K562 (cell line): ENCODE results near the gene TCFL5. TPM values are rescaled to one million over a fixed set of nuclear protein-coding genes. Genes with fewer than 3 reads are reported as not detected.

Source experiments
- ATAC-seq: fragments of 200-7000 bp; cut with Tn5 transposase; 3 replicates; pipeline ENCODE4 v1.9.1; 2020; ENCODE audit warnings: moderate library complexity
- BruUV-seq: library from RNA; stranded (reverse); fragments of 400-500 nt; replicated peaks from 2 replicates; lab custom pipeline; 2021; lab: Mats Ljungman, UMichigan
- CTCF ChIA-PET: fragments of 300-600 bp; formaldehyde crosslinking; extraction: SDS; loops from one replicate; lab custom pipeline; 2021; ENCODE audit warnings: low intra/inter-chr PET ratio; lab: Yijun Ruan, JAX
- POLR2A ChIA-PET: fragments of 300-600, 350-650 bp; sonication (Branson Sonifier 250); formaldehyde crosslinking; extraction: SDS; loops from one replicate; lab custom pipeline; 2021; ENCODE audit warnings: antibody characterized with exemption, inconsistent platforms; lab: Yijun Ruan, JAX
- DNase-seq, 4 experiments: peaks; one replicate each; pipeline versions ENCODE4 v3.0.0 to v3.0.0-alpha.2; 2011 to 2018; ENCODE audit warnings: low spot score in 3 of 4, mixed read lengths in 3 of 4; ENCODE audit errors: extremely low read depth in 1 of 4
- FAIRE-seq: peaks from 2 replicates; lab custom pipeline; 2011; peaks lifted over from hg19 to GRCh38; lab: Jason Lieb, UNC
- H2AFZ ChIP-seq: 2 replicates; pipeline ENCODE4 v1.6.0; 2011; ENCODE audit warnings: low read depth, low read length, control low read depth, inconsistent platforms
- H3K27ac ChIP-seq: fragments of 200-600 bp; 3 replicates; pipeline ENCODE4 v1.8.0; 2011; ENCODE audit warnings: low read depth, mild to moderate bottlenecking, control low read depth, inconsistent platforms, low read length, moderate library complexity, mixed read lengths; ENCODE audit errors: extremely low read depth
- H3K27me3 ChIP-seq, 2 experiments: fragments of 300-600 bp in 1 of 2; 2 replicates in 1 of 2; 3 replicates in 1 of 2; pipeline versions ENCODE4 v1.6.0 to v1.8.0; 2011; ENCODE audit warnings: inconsistent platforms in 2 of 2, low read length in 2 of 2, mild to moderate bottlenecking in 1 of 2, mixed read lengths in 1 of 2, moderate library complexity in 1 of 2; ENCODE audit not compliant: control insufficient read depth in 2 of 2, insufficient read depth in 2 of 2
- H3K36me3 ChIP-seq: fragments of 300-600 bp; 3 replicates; pipeline ENCODE4 v1.8.0; 2011; ENCODE audit warnings: mild to moderate bottlenecking, low read length, inconsistent platforms; ENCODE audit not compliant: control insufficient read depth, insufficient read depth
- H3K4me1 ChIP-seq, 2 experiments: fragments of 200-600 bp in 1 of 2; replicated peaks in 1 of 2; 2 replicates in 1 of 2; 3 replicates in 1 of 2; pipeline versions ENCODE4 v1.5.1 to v1.8.0; 2011; ENCODE audit warnings: inconsistent platforms in 2 of 2, low read length in 2 of 2, mild to moderate bottlenecking in 1 of 2, mixed read lengths in 1 of 2, moderate library complexity in 1 of 2; ENCODE audit not compliant: control insufficient read depth in 2 of 2, insufficient read depth in 2 of 2
- H3K4me2 ChIP-seq: 2 replicates; pipeline ENCODE4 v1.6.1; 2011; ENCODE audit warnings: low read length, control low read depth, inconsistent platforms, mixed read lengths; ENCODE audit not compliant: insufficient read depth
- H3K4me3 ChIP-seq: fragments of 200-600 bp; sonication (generic), shearing (Covaris generic); 2 replicates; pipeline ENCODE4 v1.5.1; 2016; ENCODE audit warnings: control low read depth, inconsistent platforms
- H3K79me2 ChIP-seq: fragments of 200-600 bp; 3 replicates; pipeline ENCODE4 v1.8.0; 2011; ENCODE audit warnings: low read length, inconsistent platforms; ENCODE audit not compliant: control insufficient read depth, insufficient read depth
- H3K9ac ChIP-seq, 2 experiments: 2 replicates each; pipeline versions ENCODE4 v1.6.0 to v1.6.1; 2011; ENCODE audit warnings: low read depth in 2 of 2, low read length in 2 of 2, control low read depth in 1 of 2, inconsistent platforms in 1 of 2, mild to moderate bottlenecking in 1 of 2, mixed read lengths in 1 of 2; ENCODE audit not compliant: insufficient read depth in 1 of 2
- H3K9me1 ChIP-seq: one replicate; pipeline ENCODE4 v1.6.0; 2011; ENCODE audit warnings: inconsistent platforms, mild to moderate bottlenecking, low read length, moderate library complexity; ENCODE audit not compliant: control insufficient read depth, insufficient read depth
- H3K9me3 ChIP-seq: replicated peaks from 2 replicates; pipeline ENCODE4 v1.5.1; 2011; ENCODE audit warnings: low read depth, low read length, inconsistent platforms; ENCODE audit not compliant: control insufficient read depth, insufficient read depth
- H4K20me1 ChIP-seq: replicated peaks from 2 replicates; pipeline ENCODE4 v1.6.1; 2011; ENCODE audit warnings: low read length, inconsistent platforms, mixed read lengths; ENCODE audit not compliant: control insufficient read depth, insufficient read depth
- CBX5 ChIP-seq: IDR thresholded peaks from 2 replicates; pipeline ENCODE4 v1.6.1; 2014; ENCODE audit warnings: low read depth, borderline replicate concordance
- FUS ChIP-seq: fragments of 200-400 bp; formaldehyde crosslinking; optimal IDR thresholded peaks from 2 replicates; pipeline ENCODE3; 2017; ENCODE audit warnings: low read depth, low read length
- GATA2 ChIP-seq: sonication (generic); formaldehyde crosslinking; IDR thresholded peaks from 2 replicates; pipeline ENCODE4 v1.4.0; 2020; ENCODE audit warnings: mild to moderate bottlenecking, missing genetic modification reagents
- HDAC2 ChIP-seq: fragments of 450-650 bp; IDR thresholded peaks from 2 replicates; pipeline ENCODE4 v1.6.1; 2016; ENCODE audit warnings: mild to moderate bottlenecking
- NELFE ChIP-seq: IDR thresholded peaks from 2 replicates; pipeline ENCODE4 v1.6.1; 2011; ENCODE audit warnings: mild to moderate bottlenecking; ENCODE audit not compliant: insufficient read depth, insufficient read length
- RFX5 ChIP-seq: IDR thresholded peaks from 2 replicates; pipeline ENCODE4 v1.6.1; 2011; ENCODE audit warnings: low read depth, mild to moderate bottlenecking, improper control_type of control experiment, low read length
- ZNF282 ChIP-seq: sonication (generic); formaldehyde crosslinking; IDR thresholded peaks from 2 replicates; pipeline ENCODE4 v1.8.1; 2023; ENCODE audit warnings: missing genetic modification reagents
- ZNF347 ChIP-seq: fragments of 450-650 bp; formaldehyde crosslinking; IDR thresholded peaks from 2 replicates; pipeline ENCODE4 v1.4.0; 2020; ENCODE audit warnings: low read depth, mild to moderate bottlenecking, moderate library complexity
- ZNF589 ChIP-seq: fragments of 200-800 bp; sonication (Bioruptor generic); IDR thresholded peaks from 2 replicates; pipeline ENCODE4 v1.6.1; 2016; ENCODE audit warnings: low read depth, missing genetic modification characterization, missing compliant biosample characterization
- WGBS: fragments of 100-300 bp; shearing (Covaris generic); methylation state at CpG from one replicate; pipeline ENCODE4 v1.1.6; 2016; ENCODE audit warnings: low coverage, mixed read lengths; ENCODE audit not compliant: insufficient coverage; ENCODE audit errors: missing lambda C conversion rate; 5-methylcytosine and 5-hydroxymethylcytosine counted together
- in situ Hi-C: fragments of 300-500 bp; cut with MboI; formaldehyde crosslinking; loops from 4 replicates; pipeline ENCODE4 v1.15.0; 2018; ENCODE audit warnings: inconsistent platforms, mixed read lengths
- intact Hi-C: fragments of 100-400 bp; cut with micrococcal nuclease; formaldehyde crosslinking; loops from 2 replicates; pipeline ENCODE4 v1.14.2; 2022
- polyA plus RNA-seq, 8 experiments: library from polyadenylated mRNA; depleted of rRNA in 4 of 8; stranded (reverse) in 5 of 8; unstranded in 3 of 8; fragments of >200 nt; fragmentation: Nextera tagmentation in 2 of 8; fragmentation: Illumina TruSeq in 1 of 8; extraction: Ambion mirVana in 2 of 8; extraction: Trizol in 1 of 8; gene quantifications; 2 replicates each; pipeline versions ENCODE4 v1.2.1 to v1.2.3, GENCODE V29; 2011 to 2014; ENCODE audit warnings: inconsistent platforms in 1 of 8, missing spikeins in 1 of 8
- total RNA-seq, 7 experiments: library from RNA; depleted of rRNA in 6 of 7; stranded (reverse); fragments of >200 nt in 6 of 7; fragmentation: Illumina TruSeq in 2 of 7; extraction: Trizol in 2 of 7; gene quantifications; 2 replicates each; pipeline versions ENCODE4 v1.2.1 to v1.2.3, GENCODE V29; 2011 to 2021; ENCODE audit warnings: low replicate concordance in 1 of 7
- TF ChIP-seq, protein P1 (sequence below): fragments of 250-450 bp; sonication (Bioruptor Pico); IDR thresholded peaks from 2 replicates; pipeline ENCODE4 v1.4.0; 2020; ENCODE audit warnings: borderline replicate concordance
- TF ChIP-seq, protein P2 (sequence below): sonication (generic); formaldehyde crosslinking; IDR thresholded peaks from 2 replicates; pipeline ENCODE4 v1.8.1; 2023; ENCODE audit warnings: mild to moderate bottlenecking, missing genetic modification reagents
- TF ChIP-seq, protein P3 (sequence below), 2 experiments: fragments of 450-650 bp; IDR thresholded peaks; 2 replicates each; pipeline ENCODE4 v1.6.1; 2018; ENCODE audit warnings: mild to moderate bottlenecking in 2 of 2, low read depth in 1 of 2; ENCODE audit not compliant: partially characterized antibody in 2 of 2

TCFL5 gene
- total and polyA plus RNA-seq, 9 of the 15 experiments (the other 6 are each of a cell fraction or from before 2014, with no cell fraction given), result 1.00 to 12.6 (median 9.1) TPM

DNA sequence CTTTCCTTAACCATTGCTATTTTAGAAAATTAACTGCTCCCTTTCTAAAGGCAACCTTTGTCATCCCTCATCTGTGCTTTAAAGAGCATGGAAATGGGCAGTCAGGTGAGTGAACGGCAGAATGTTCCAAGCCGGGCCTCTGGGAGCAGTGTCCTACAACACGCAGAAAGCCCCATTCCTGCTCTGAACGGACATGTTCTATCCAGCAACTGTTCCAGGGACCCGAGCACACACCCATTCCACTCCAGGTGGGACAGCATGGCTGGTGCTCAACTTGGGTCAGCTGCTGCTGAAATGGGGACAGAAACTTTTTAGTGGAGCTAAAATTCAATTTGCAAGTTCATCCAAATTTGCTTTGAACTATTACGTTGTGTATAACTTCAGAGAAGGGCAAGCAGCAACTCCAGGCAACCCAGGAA is 38.0 kb upstream of the TCFL5 start:
- Histone ChIP-seq H3K27ac (no peak overlapping the region), H3K36me3 (peaks cover 69% of the 10 kb centered on the region), H3K9ac (peak overlapping the region in 1 of 2 experiments; percentile 53; a peak in 1 of 4 replicates)
- TF ChIP-seq, protein P1, sequence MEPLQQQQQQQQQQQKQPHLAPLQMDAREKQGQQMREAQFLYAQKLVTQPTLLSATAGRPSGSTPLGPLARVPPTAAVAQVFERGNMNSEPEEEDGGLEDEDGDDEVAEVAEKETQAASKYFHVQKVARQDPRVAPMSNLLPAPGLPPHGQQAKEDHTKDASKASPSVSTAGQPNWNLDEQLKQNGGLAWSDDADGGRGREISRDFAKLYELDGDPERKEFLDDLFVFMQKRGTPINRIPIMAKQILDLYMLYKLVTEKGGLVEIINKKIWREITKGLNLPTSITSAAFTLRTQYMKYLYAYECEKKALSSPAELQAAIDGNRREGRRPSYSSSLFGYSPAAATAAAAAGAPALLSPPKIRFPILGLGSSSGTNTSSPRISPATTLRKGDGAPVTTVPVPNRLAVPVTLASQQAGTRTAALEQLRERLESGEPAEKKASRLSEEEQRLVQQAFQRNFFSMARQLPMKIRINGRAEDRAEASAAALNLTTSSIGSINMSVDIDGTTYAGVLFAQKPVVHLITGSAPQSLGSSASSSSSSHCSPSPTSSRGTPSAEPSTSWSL, result no peak
- TF ChIP-seq, protein P2, sequence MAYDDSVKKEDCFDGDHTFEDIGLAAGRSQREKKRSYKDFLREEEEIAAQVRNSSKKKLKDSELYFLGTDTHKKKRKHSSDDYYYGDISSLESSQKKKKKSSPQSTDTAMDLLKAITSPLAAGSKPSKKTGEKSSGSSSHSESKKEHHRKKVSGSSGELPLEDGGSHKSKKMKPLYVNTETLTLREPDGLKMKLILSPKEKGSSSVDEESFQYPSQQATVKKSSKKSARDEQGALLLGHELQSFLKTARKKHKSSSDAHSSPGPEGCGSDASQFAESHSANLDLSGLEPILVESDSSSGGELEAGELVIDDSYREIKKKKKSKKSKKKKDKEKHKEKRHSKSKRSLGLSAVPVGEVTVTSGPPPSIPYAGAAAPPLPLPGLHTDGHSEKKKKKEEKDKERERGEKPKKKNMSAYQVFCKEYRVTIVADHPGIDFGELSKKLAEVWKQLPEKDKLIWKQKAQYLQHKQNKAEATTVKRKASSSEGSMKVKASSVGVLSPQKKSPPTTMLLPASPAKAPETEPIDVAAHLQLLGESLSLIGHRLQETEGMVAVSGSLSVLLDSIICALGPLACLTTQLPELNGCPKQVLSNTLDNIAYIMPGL (CRISPR knock-in tag), result no peak
- TF ChIP-seq, protein P3, sequence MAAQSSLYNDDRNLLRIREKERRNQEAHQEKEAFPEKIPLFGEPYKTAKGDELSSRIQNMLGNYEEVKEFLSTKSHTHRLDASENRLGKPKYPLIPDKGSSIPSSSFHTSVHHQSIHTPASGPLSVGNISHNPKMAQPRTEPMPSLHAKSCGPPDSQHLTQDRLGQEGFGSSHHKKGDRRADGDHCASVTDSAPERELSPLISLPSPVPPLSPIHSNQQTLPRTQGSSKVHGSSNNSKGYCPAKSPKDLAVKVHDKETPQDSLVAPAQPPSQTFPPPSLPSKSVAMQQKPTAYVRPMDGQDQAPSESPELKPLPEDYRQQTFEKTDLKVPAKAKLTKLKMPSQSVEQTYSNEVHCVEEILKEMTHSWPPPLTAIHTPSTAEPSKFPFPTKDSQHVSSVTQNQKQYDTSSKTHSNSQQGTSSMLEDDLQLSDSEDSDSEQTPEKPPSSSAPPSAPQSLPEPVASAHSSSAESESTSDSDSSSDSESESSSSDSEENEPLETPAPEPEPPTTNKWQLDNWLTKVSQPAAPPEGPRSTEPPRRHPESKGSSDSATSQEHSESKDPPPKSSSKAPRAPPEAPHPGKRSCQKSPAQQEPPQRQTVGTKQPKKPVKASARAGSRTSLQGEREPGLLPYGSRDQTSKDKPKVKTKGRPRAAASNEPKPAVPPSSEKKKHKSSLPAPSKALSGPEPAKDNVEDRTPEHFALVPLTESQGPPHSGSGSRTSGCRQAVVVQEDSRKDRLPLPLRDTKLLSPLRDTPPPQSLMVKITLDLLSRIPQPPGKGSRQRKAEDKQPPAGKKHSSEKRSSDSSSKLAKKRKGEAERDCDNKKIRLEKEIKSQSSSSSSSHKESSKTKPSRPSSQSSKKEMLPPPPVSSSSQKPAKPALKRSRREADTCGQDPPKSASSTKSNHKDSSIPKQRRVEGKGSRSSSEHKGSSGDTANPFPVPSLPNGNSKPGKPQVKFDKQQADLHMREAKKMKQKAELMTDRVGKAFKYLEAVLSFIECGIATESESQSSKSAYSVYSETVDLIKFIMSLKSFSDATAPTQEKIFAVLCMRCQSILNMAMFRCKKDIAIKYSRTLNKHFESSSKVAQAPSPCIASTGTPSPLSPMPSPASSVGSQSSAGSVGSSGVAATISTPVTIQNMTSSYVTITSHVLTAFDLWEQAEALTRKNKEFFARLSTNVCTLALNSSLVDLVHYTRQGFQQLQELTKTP (IDR thresholded peaks at IDR 0.05; ENCODE audit: low read depth in 1 of 2, partially characterized antibody in 2 of 2), result no peak
- TF ChIP-seq CBX5, result no peak
- TF ChIP-seq GATA2 (CRISPR knock-in tag), result no peak
- TF ChIP-seq ZNF347, result no peak
- no peak for TF ChIP-seq RFX5
- no peak for TF ChIP-seq ZNF282 (CRISPR knock-in tag)
- no peak for TF ChIP-seq NELFE
- TF ChIP-seq FUS, result no peak
- TF ChIP-seq HDAC2, result no peak
- no peak for TF ChIP-seq ZNF589 (CRISPR knock-in tag)

More for the DNA sequence above, 38.0 kb upstream of the TCFL5 start:
- CTCF ChIA-PET, result interaction anchor here (3.9 kb wide), 1 partner anchor 110 kb away, joined by 30 read pairs; no protein-coding TSS in a partner anchor
- FAIRE-seq (no peak), DNase-seq (peak in 1 of 4 experiments; percentile 33), ATAC-seq (no peak)
- Histone ChIP-seq H3K4me2 (no peak overlapping the region), H3K4me3 (no peak overlapping the region), H3K9me3 (no peaks in the 10 kb centered on the region), H3K27me3 (no peaks in the 10 kb centered on the region), H2AFZ (no peak overlapping the region), H3K79me2 (0 out of 3 replicates have a peak, but pooled peaks cover 3% of the 10 kb centered on the region), H3K4me1 (peaks cover 6 to 10% of the 10 kb centered on the region in 2 experiments), H3K9me1 (no peaks in the 10 kb centered on the region), H4K20me1 (peaks cover 13% of the 10 kb centered on the region)
- intact Hi-C loops (loop anchor here (2.0 to 5.0 kb wide), 2 partner anchors 77 to 108 kb away; partner anchors contain the start of gene BHLHE23), in situ Hi-C loops (no loop called here)
- no TSS peak for BruUV-seq
- POLR2A ChIA-PET, result interaction anchor here (0.7 to 1.2 kb wide), 3 partner anchors 14 to 214 kb away, joined by 3 to 4 read pairs (median 4); no protein-coding TSS in a partner anchor
- WGBS, result 74% methylated on average over 5 of the region's 6 CpGs
